ENCODE results near the gene DNAH2.

The DNAH2 gene

DNA sequence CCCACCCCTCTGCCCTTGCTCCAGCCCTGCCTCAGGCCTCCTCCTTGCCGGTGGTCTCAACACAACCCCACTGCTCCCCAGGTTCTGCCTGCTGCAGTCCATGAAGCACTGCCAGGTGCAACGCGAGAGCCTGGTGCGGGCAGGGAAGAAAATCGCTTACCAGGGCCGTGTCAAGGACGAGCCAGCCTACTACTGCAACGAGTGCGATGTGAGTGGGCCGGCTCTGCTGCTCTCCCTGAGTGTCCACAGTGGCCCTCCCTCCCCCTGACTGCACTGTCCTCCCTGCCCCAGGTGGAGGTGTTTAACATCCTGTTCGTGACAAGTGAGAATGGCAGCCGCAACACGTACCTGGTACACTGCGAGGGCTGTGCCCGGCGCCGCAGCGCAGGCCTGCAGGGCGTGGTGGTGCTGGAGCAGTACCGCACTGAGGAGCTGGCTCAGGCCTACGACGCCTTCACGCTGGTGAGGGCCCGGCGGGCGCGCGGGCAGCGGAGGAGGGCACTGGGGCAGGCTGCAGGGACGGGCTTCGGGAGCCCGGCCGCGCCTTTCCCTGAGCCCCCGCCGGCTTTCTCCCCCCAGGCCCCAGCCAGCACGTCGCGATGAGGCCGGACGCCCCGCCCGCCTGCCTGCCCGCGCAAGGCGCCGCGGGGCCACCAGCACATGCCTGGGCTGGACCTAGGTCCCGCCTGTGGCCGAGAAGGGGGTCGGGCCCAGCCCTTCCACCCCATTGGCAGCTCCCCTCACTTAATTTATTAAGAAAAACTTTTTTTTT lies 135.6 kb downstream of the DNAH2 start:
- H3K27ac ChIP-seq: no peak overlapping the region
- TF ChIP-seq, protein P1, sequence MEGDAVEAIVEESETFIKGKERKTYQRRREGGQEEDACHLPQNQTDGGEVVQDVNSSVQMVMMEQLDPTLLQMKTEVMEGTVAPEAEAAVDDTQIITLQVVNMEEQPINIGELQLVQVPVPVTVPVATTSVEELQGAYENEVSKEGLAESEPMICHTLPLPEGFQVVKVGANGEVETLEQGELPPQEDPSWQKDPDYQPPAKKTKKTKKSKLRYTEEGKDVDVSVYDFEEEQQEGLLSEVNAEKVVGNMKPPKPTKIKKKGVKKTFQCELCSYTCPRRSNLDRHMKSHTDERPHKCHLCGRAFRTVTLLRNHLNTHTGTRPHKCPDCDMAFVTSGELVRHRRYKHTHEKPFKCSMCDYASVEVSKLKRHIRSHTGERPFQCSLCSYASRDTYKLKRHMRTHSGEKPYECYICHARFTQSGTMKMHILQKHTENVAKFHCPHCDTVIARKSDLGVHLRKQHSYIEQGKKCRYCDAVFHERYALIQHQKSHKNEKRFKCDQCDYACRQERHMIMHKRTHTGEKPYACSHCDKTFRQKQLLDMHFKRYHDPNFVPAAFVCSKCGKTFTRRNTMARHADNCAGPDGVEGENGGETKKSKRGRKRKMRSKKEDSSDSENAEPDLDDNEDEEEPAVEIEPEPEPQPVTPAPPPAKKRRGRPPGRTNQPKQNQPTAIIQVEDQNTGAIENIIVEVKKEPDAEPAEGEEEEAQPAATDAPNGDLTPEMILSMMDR (conservative IDR thresholded peaks at IDR 0.05): no peak

DNA sequence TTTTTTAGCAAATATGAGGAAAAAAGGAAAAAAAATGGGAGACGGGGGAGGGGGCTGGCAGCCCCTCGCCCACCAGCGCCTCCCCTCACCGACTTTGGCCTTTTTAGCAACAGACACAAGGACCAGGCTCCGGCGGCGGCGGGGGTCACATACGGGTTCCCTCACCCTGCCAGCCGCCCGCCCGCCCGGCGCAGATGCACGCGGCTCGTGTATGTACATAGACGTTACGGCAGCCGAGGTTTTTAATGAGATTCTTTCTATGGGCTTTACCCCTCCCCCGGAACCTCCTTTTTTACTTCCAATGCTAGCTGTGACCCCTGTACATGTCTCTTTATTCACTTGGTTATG lies 136.1 kb downstream of the DNAH2 start:
- TF ChIP-seq, protein P1 (conservative IDR thresholded peaks at IDR 0.05): no peak
- no peak overlapping the region for H3K27ac ChIP-seq

DNA sequence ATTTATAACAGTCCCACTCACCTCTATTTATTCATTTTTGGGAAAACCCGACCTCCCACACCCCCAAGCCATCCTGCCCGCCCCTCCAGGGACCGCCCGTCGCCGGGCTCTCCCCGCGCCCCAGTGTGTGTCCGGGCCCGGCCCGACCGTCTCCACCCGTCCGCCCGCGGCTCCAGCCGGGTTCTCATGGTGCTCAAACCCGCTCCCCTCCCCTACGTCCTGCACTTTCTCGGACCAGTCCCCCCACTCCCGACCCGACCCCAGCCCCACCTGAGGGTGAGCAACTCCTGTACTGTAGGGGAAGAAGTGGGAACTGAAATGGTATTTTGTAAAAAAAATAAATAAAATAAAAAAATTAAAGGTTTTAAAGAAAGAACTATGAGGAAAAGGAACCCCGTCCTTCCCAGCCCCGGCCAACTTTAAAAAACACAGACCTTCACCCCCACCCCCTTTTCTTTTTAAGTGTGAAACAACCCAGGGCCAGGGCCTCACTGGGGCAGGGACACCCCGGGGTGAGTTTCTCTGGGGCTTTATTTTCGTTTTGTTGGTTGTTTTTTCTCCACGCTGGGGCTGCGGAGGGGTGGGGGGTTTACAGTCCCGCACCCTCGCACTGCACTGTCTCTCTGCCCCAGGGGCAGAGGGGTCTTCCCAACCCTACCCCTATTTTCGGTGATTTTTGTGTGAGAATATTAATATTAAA lies 136.7 kb downstream of the DNAH2 start:
- no peak overlapping the region; the same call in 1 of the 2 replicates for H3K27ac ChIP-seq
- TF ChIP-seq, protein P1 (conservative IDR thresholded peaks at IDR 0.05): no peak

DNA sequence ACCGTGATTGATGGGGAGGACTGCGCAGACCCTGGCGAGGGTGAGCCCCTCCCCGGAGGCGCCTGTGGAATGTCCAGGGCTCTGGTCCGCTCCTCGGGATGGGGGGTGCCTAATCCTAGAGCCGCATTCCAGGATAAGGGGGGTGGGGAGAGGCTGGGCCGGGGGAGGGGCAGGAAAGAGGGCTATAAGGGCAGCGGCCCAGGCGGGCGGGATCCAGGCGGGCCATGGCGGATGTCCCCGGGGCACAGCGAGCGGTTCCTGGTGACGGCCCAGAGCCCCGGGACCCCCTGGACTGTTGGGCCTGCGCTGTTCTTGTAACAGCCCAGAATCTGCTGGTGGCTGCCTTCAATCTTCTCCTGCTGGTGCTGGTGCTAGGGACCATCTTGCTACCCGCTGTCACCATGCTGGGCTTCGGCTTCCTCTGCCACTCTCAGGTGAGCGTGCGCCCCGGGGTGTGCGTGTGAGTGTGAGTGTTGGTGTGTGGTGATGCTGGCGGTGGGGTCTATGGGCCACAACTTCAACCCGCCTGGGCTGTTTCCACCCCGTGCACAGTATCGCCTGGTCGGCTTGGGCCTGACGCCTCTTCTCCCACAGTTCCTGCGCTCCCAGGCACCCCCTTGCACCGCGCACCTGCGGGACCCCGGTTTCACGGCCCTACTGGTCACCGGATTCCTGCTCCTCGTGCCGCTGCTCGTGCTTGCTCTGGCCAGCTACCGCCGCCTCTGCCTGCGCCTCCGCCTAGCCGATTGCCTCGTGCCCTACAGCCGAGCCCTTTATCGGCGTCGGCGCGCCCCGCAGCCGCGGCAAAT lies 137.5 kb downstream of the DNAH2 start, which contains the start of gene TMEM88:
Gene TMEM88, plus strand, starts transcription at position 216 of the 809 bp plus-strand sequence. Its CDS starts 9 bp downstream, at position 225.
- H3K27ac ChIP-seq: peak within 1 kb of the TSS; percentile 91
- TF ChIP-seq, protein P1 (conservative IDR thresholded peaks at IDR 0.05): no peak

DNA sequence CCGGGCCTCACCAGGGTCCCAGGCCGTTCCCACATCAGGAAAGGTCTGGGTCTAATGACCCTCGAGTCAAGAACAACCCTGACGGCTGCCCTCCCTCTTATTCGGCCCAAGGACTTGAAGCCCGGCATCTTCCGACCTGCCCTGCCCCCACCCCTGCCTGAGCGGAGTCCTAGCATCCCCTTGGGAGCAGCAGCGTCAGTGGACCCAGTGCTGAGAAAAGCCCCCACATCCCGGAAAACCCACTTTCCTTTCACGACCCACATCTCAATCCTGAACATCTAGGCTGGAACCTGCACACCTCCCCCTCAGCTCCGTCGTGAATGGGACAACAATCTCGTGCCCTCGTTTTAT lies 138.1 kb downstream of the DNAH2 start:
- H3K27ac ChIP-seq: peak overlapping the region; percentile 91
- TF ChIP-seq, protein P1 (conservative IDR thresholded peaks at IDR 0.05): no peak

DNA sequence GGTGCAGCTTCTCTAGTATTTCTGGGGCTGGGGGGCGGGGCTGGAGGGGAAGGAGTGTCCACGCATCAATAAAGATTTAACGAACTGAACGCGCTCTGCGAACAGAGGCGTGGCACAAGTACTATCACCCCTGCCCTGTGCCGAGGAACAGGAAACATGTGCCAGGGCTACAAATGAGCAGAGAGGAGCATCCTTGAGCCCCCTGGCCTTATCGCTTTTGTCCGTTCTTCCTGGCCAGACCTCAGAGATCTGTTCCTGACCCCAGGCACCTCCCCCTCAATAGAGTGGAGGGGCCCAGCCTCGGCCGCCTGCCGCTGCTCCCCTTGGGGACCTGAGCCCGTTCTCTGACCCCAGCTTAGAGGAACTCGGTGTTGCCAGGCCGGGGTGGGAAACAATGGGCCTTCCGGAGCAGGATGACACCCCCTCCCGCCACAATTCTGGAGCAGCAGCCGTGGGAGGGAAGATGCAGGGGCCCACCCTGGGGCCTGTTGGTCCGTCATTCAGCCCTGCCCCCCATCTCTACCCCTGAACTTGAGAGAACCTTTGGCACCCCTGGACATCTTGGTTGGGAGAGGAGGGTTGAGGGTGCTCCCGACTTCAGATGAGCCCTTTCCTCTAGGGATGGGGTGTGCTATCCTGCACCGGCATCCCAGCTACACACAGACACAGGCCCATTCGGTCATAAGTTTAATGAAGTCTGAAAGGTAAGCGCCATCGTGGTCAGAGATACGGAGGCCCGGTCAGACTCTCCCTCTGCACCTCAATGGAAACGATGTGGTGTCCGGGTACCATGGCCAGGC lies 138.7 kb downstream of the DNAH2 start:
- H3K27ac ChIP-seq: peak overlapping the region; percentile 91
- TF ChIP-seq, protein P1 (conservative IDR thresholded peaks at IDR 0.05): no peak
